ENCODE results near the gene MYCN. TPM values are rescaled to one million over a fixed set of nuclear protein-coding genes. Genes with fewer than 3 reads are reported as not detected.

Gene MYCN
- total and polyA plus RNA-seq, 4 donors, result 0.16 to 1.3 TPM; not detected in 2

- no peak for TF ChIP-seq CTCF (IDR thresholded peaks at IDR 0.05; ENCODE audit: low read depth, low read length, missing input control)
- no peak for TF ChIP-seq SP1 (IDR thresholded peaks at IDR 0.05)
- no peak for TF ChIP-seq TAF1 (conservative IDR thresholded peaks at IDR 0.05)
- TF ChIP-seq YY1 (IDR thresholded peaks at IDR 0.05), result no peak
Measured at GRCh38 chr2:15941871-15942710, 1.7 kb downstream of the MYCN start (continued).

- no peaks in the 10 kb centered on the region for H3K9me3 ChIP-seq (ENCODE audit: control insufficient read depth in 4 of 4, low read length in 3 of 4)
- H3K9ac ChIP-seq (ENCODE audit: low read depth in 1 of 2, low read length in 2 of 2), result no peak overlapping the region
- peaks cover 22 to 52% (median 35%) of the 10 kb centered on the region in 4 donors for H3K4me1 ChIP-seq (ENCODE audit: control insufficient read depth in 4 of 4, insufficient read depth in 4 of 4, low read length in 3 of 4)
- H3K4me3 ChIP-seq (ENCODE audit: low read depth in 1 of 3, low read length in 3 of 3), result peak overlapping the region in 1 of 3 donors; percentile 58
- peaks cover 0 to 2% (median 0%) of the 10 kb centered on the region in 4 donors for H3K36me3 ChIP-seq (ENCODE audit: control insufficient read depth in 4 of 4, insufficient read depth in 3 of 4, low read depth in 1 of 4, low read length in 3 of 4)
- 16% methylated on average over 34 of the region's 34 CpGs for WGBS
- DNase-seq (ENCODE audit: low spot score), result no peak
- peaks cover 0 to 3% (median 2%) of the 10 kb centered on the region in 4 donors for H3K27me3 ChIP-seq (ENCODE audit: control insufficient read depth in 4 of 4, insufficient read depth in 4 of 4, low read length in 3 of 4)
- H3K27ac ChIP-seq (ENCODE audit: low read depth in 1 of 2, low read length in 2 of 2), result no peak overlapping the region
- TF ChIP-seq TAF1 (conservative IDR thresholded peaks at IDR 0.05), result no peak
- no peak for TF ChIP-seq CTCF (IDR thresholded peaks at IDR 0.05; ENCODE audit: low read depth, low read length, missing input control)
Measured at GRCh38 chr2:15942711-15943345, 2.5 kb downstream of the MYCN start.

GRCh38 chr2:15943378-15944280, 3.3 kb downstream of the MYCN start:
- Histone ChIP-seq H3K9ac (ENCODE audit: low read depth in 1 of 2, low read length in 2 of 2) (no peak overlapping the region), H3K4me3 (ENCODE audit: low read depth in 1 of 3, low read length in 3 of 3) (no peak overlapping the region), H3K4me1 (ENCODE audit: control insufficient read depth in 4 of 4, insufficient read depth in 4 of 4, low read length in 3 of 4) (peaks cover 22 to 45% (median 30%) of the 10 kb centered on the region in 4 donors), H3K36me3 (ENCODE audit: control insufficient read depth in 4 of 4, insufficient read depth in 3 of 4, low read depth in 1 of 4, low read length in 3 of 4) (peaks cover 0 to 2% (median 0%) of the 10 kb centered on the region in 4 donors), H3K27ac (ENCODE audit: low read depth in 1 of 2, low read length in 2 of 2) (no peak overlapping the region), H3K27me3 (ENCODE audit: control insufficient read depth in 4 of 4, insufficient read depth in 4 of 4, low read length in 3 of 4) (peaks cover 0 to 3% (median 2%) of the 10 kb centered on the region in 4 donors), H3K9me3 (ENCODE audit: control insufficient read depth in 4 of 4, low read length in 3 of 4) (no peaks in the 10 kb centered on the region)
- 34% methylated on average over 12 of the region's 12 CpGs for WGBS
- no peak for DNase-seq (ENCODE audit: low spot score)
- TF ChIP-seq RXRA (IDR thresholded peaks at IDR 0.05), result no peak
- TF ChIP-seq JUND (IDR thresholded peaks at IDR 0.05), result no peak
- no peak for TF ChIP-seq HNF4G (IDR thresholded peaks at IDR 0.05)
- TF ChIP-seq CTCF (IDR thresholded peaks at IDR 0.05; ENCODE audit: low read depth, low read length, missing input control), result no peak
- TF ChIP-seq SP1 (IDR thresholded peaks at IDR 0.05), result no peak
- no peak for TF ChIP-seq FOXA1 (IDR thresholded peaks at IDR 0.05)
- no peak for TF ChIP-seq ZBTB33 (IDR thresholded peaks at IDR 0.05)
- TF ChIP-seq MAX (IDR thresholded peaks at IDR 0.05), result no peak
- TF ChIP-seq ATF3 (IDR thresholded peaks at IDR 0.05), result no peak
- TF ChIP-seq GABPA (IDR thresholded peaks at IDR 0.05 in 1 of 2, conservative IDR thresholded peaks at IDR 0.05 in 1 of 2), result no peak
- TF ChIP-seq YY1 (IDR thresholded peaks at IDR 0.05), result no peak
- TF ChIP-seq TAF1 (conservative IDR thresholded peaks at IDR 0.05), result no peak
